ENCODE data around the gene DBN1.
"Not testable (repeated sequence)": the region's sequence is repeated elsewhere in the genome, so short reads cannot be mapped to it uniquely, and the experiment has no call there.

DNA sequence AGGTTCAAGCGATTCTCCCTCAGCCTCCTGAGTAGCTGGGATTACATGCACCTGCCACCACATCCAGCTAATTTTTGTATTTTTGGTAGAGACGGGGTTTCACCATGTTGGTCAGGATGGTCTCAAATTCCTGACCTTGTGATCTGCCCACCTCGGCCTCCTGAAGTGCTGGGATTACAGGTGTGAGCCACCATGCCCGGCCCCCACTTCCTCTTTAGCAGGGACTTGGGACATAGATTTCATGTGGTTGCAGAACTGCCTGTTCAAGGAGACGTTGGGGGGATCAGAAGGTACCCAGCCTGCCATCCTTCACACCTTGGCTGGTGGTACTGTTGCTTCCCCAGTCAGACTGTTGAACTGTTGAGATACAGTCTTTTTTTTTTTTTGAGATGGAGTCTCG, 56.4 kb downstream of the DBN1 start:
- TF ChIP-seq, protein P1, sequence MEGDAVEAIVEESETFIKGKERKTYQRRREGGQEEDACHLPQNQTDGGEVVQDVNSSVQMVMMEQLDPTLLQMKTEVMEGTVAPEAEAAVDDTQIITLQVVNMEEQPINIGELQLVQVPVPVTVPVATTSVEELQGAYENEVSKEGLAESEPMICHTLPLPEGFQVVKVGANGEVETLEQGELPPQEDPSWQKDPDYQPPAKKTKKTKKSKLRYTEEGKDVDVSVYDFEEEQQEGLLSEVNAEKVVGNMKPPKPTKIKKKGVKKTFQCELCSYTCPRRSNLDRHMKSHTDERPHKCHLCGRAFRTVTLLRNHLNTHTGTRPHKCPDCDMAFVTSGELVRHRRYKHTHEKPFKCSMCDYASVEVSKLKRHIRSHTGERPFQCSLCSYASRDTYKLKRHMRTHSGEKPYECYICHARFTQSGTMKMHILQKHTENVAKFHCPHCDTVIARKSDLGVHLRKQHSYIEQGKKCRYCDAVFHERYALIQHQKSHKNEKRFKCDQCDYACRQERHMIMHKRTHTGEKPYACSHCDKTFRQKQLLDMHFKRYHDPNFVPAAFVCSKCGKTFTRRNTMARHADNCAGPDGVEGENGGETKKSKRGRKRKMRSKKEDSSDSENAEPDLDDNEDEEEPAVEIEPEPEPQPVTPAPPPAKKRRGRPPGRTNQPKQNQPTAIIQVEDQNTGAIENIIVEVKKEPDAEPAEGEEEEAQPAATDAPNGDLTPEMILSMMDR (conservative IDR thresholded peaks at IDR 0.05 in 1 of 2, IDR thresholded peaks at IDR 0.05 in 1 of 2; ENCODE audit: extremely low read depth in 1 of 2, insufficient read depth in 1 of 2, low read depth in 1 of 2, low read length in 2 of 2): not testable (repeated sequence)
- TF ChIP-seq EZH2 (IDR thresholded peaks at IDR 0.05; ENCODE audit: borderline replicate concordance, low read length): not testable (repeated sequence)
